ENCODE data around the gene MICU1.

DNA sequence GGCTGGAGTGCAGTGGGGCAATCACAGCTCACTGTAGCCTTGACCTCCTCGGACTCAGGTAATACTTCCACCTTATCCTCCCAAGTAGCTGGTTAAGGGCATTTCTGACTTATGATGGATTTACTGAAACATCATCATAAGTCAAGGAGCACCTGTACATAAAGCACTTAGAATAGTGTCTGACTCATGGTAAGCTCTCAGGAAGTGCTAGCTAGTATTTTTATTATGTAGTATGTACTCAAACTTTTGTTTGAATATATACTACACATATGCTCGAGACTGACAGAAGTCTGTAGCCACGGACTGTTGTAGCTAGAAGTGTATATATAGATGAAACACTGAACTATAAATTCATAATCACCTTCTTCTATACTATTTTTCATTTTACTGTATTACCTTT lies 163.6 kb downstream of the MICU1 start:
- TF ChIP-seq, protein P1, sequence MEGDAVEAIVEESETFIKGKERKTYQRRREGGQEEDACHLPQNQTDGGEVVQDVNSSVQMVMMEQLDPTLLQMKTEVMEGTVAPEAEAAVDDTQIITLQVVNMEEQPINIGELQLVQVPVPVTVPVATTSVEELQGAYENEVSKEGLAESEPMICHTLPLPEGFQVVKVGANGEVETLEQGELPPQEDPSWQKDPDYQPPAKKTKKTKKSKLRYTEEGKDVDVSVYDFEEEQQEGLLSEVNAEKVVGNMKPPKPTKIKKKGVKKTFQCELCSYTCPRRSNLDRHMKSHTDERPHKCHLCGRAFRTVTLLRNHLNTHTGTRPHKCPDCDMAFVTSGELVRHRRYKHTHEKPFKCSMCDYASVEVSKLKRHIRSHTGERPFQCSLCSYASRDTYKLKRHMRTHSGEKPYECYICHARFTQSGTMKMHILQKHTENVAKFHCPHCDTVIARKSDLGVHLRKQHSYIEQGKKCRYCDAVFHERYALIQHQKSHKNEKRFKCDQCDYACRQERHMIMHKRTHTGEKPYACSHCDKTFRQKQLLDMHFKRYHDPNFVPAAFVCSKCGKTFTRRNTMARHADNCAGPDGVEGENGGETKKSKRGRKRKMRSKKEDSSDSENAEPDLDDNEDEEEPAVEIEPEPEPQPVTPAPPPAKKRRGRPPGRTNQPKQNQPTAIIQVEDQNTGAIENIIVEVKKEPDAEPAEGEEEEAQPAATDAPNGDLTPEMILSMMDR (IDR thresholded peaks at IDR 0.05) = no peak
- no peak for TF ChIP-seq POLR2A (IDR thresholded peaks at IDR 0.05)
